AG09319 (cell line): ENCODE measurements around the gene FYTTD1.

Experiments used
- DNase-seq: peaks from one replicate; pipeline ENCODE4 v3.0.0-alpha.2; 2010; ENCODE audit warnings: low read depth; ENCODE audit errors: extremely low read depth
- CTCF ChIP-seq: IDR thresholded peaks from 2 replicates; pipeline ENCODE4 v1.5.1; 2011; ENCODE audit warnings: low read depth, mild to moderate bottlenecking, inconsistent platforms, low read length, moderate library complexity

The FYTTD1 gene

GRCh38 chr3:197742787-197743186 is 6.9 kb upstream of the FYTTD1 start:
- no peak for DNase-seq
- TF ChIP-seq CTCF = no peak

- no peak for DNase-seq
- no peak for TF ChIP-seq CTCF
These were observed 3.5 kb upstream of the FYTTD1 start for GRCh38 chr3:197746209-197746608.

GRCh38 chr3:197746801-197747237 is 2.9 kb upstream of the FYTTD1 start:
- DNase-seq = no peak
- no peak for TF ChIP-seq CTCF

GRCh38 chr3:197748597-197749314 is 927 bp upstream of the FYTTD1 start:
- no peak for TF ChIP-seq CTCF
- no peak for DNase-seq

GRCh38 chr3:197749315-197749600 is 425 bp upstream of the FYTTD1 start:
- no peak for DNase-seq
- TF ChIP-seq CTCF = no peak

- no peak; the same call in 1 of the 2 replicates for TF ChIP-seq CTCF
- no peak for DNase-seq
These were observed 731 bp downstream of the FYTTD1 start for GRCh38 chr3:197750396-197750831.

GRCh38 chr3:197750858-197751737 is 1.4 kb downstream of the FYTTD1 start:
- no peak for TF ChIP-seq CTCF
- DNase-seq = no peak
